GM12878 (cell line): ENCODE measurements around the gene ZBED4.

ENCODE experiments used
- FOS ChIP-seq: IDR thresholded peaks from 3 replicates; pipeline ENCODE4 v1.6.1; 2011; ENCODE audit warnings: borderline replicate concordance; ENCODE audit not compliant: insufficient read length; ENCODE audit errors: extremely low read depth
- GABPA ChIP-seq: IDR thresholded peaks from 2 replicates; pipeline ENCODE4 v1.6.1; 2014; ENCODE audit warnings: antibody characterized with exemption, low read depth, mild to moderate bottlenecking, inconsistent platforms
- LARP7 ChIP-seq: fragments of 450-650 bp; IDR thresholded peaks from 2 replicates; pipeline ENCODE4 v1.6.1; 2017; ENCODE audit warnings: mild to moderate bottlenecking
- MAX ChIP-seq: IDR thresholded peaks from 2 replicates; pipeline ENCODE4 v1.6.1; 2012; ENCODE audit warnings: low read depth, low read length, improper control_type of control experiment
- MYC ChIP-seq: IDR thresholded peaks from 2 replicates; pipeline ENCODE4 v1.6.1; 2011; ENCODE audit warnings: mild to moderate bottlenecking, low read length, moderate library complexity, inconsistent platforms; ENCODE audit not compliant: insufficient read depth, insufficient replicate concordance, insufficient read length, severe bottlenecking
- POLR2A ChIP-seq: IDR thresholded peaks from 2 replicates; pipeline ENCODE4 v1.6.1; 2011; ENCODE audit warnings: low read depth, mild to moderate bottlenecking, low read length
- POLR2AphosphoS5 ChIP-seq: IDR thresholded peaks from 2 replicates; pipeline ENCODE4 v1.6.1; 2011; ENCODE audit warnings: mild to moderate bottlenecking, low read length, inconsistent platforms
- RAD21 ChIP-seq: IDR thresholded peaks from 2 replicates; pipeline ENCODE4 v1.6.1; 2011; ENCODE audit warnings: mild to moderate bottlenecking, low read depth, low read length, moderate library complexity; ENCODE audit not compliant: insufficient read depth
- SP1 ChIP-seq: IDR thresholded peaks from one replicate; pipeline ENCODE4 v1.6.1; 2011; ENCODE audit warnings: low read depth, low read length
- SREBF1 ChIP-seq: IDR thresholded peaks from 2 replicates; pipeline ENCODE4 v1.6.1; 2012; ENCODE audit warnings: mild to moderate bottlenecking, low read length
- SRF ChIP-seq, 2 experiments: IDR thresholded peaks; 2 replicates each; pipeline ENCODE4 v1.6.1; 2011; ENCODE audit warnings: low read depth in 2 of 2, low read length in 2 of 2, mild to moderate bottlenecking in 1 of 2, moderate library complexity in 1 of 2
- TF ChIP-seq, protein P1 (sequence below), 3 experiments: IDR thresholded peaks in 2 of 3; conservative IDR thresholded peaks in 1 of 3; 2 replicates each; pipeline ENCODE4 v1.5.1; 2011; ENCODE audit warnings: low read depth in 3 of 3, low read length in 3 of 3, mild to moderate bottlenecking in 3 of 3, control low read depth in 2 of 3, moderate library complexity in 2 of 3, inconsistent platforms in 1 of 3, mixed read lengths in 1 of 3; ENCODE audit not compliant: control insufficient read depth in 2 of 3, insufficient read depth in 1 of 3; ENCODE audit errors: extremely low read depth in 1 of 3

GRCh38 chr22:49873228-49873940, 19.7 kb downstream of the ZBED4 start:
- TF ChIP-seq SP1 (no peak), POLR2AphosphoS5 (no peak), RAD21 (no peak), MAX (no peak), FOS (no peak), SRF (IDR thresholded peaks at IDR 0.05; ENCODE audit: low read depth in 2 of 2, low read length in 2 of 2) (no peak), GABPA (no peak), POLR2A (no peak), LARP7 (no peak), MYC (no peak), SREBF1 (no peak)
- TF ChIP-seq, protein P1, sequence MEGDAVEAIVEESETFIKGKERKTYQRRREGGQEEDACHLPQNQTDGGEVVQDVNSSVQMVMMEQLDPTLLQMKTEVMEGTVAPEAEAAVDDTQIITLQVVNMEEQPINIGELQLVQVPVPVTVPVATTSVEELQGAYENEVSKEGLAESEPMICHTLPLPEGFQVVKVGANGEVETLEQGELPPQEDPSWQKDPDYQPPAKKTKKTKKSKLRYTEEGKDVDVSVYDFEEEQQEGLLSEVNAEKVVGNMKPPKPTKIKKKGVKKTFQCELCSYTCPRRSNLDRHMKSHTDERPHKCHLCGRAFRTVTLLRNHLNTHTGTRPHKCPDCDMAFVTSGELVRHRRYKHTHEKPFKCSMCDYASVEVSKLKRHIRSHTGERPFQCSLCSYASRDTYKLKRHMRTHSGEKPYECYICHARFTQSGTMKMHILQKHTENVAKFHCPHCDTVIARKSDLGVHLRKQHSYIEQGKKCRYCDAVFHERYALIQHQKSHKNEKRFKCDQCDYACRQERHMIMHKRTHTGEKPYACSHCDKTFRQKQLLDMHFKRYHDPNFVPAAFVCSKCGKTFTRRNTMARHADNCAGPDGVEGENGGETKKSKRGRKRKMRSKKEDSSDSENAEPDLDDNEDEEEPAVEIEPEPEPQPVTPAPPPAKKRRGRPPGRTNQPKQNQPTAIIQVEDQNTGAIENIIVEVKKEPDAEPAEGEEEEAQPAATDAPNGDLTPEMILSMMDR (IDR thresholded peaks at IDR 0.05 in 2 of 3, conservative IDR thresholded peaks at IDR 0.05 in 1 of 3; ENCODE audit: control insufficient read depth in 2 of 3, extremely low read depth in 1 of 3, insufficient read depth in 1 of 3, low read depth in 3 of 3, low read length in 3 of 3) = no peak
